Heart right ventricle (tissue), 16 donors: ENCODE data around the gene ARFGEF3. TPM values are rescaled to one million over a fixed set of nuclear protein-coding genes. Genes with fewer than 3 reads are reported as not detected.

Source experiments
- ATAC-seq, 8 donors: fragments of 200-7000 bp; cut with Tn5 transposase; one replicate each; pipeline ENCODE4 v1.9.1; 2020; ENCODE audit warnings: mild to moderate bottlenecking in 8 of 8, moderate library complexity in 8 of 8, moderate number of reproducible peaks in 1 of 8
- DNase-seq, 2 donors: peaks; one replicate each; pipeline ENCODE4 v3.0.0-alpha.2; 2020
- H3K27ac ChIP-seq, 10 donors: fragments of 200-600 bp; sonication (generic) in 2 of 10; one replicate each; pipeline versions ENCODE4 v1.5.0 to v1.8.0; 2020 to 2022; ENCODE audit warnings: mild to moderate bottlenecking in 3 of 10
- H3K27me3 ChIP-seq, 7 donors: fragments of 200-600 bp; one replicate each; pipeline ENCODE4 v1.8.0; 2021 to 2022; ENCODE audit warnings: mild to moderate bottlenecking in 2 of 7
- H3K36me3 ChIP-seq, 9 donors: fragments of 200-600 bp; sonication (generic) in 1 of 9; one replicate each; pipeline versions ENCODE4 v1.5.0 to v1.8.0; 2020 to 2022; ENCODE audit warnings: mild to moderate bottlenecking in 2 of 9
- H3K4me1 ChIP-seq, 9 donors: fragments of 200-600 bp; sonication (generic) in 1 of 9; one replicate each; pipeline versions ENCODE4 v1.5.0 to v1.8.0; 2020 to 2022; ENCODE audit warnings: mild to moderate bottlenecking in 4 of 9
- H3K4me3 ChIP-seq, 10 donors: fragments of 200-600 bp; sonication (generic) in 2 of 10; one replicate each; pipeline versions ENCODE4 v1.5.0 to v1.8.0; 2020 to 2022; ENCODE audit warnings: mild to moderate bottlenecking in 7 of 10, moderate library complexity in 2 of 10
- H3K9me3 ChIP-seq, 11 donors: fragments of 200-600 bp in 10 of 11; sonication (generic) in 2 of 11; one replicate each; pipeline versions ENCODE4 v1.5.0 to v1.8.0; 2013 to 2022; ENCODE audit warnings: mild to moderate bottlenecking in 2 of 11, control low read depth in 1 of 11, moderate library complexity in 1 of 11
- WGBS, 2 donors: extraction: QIAGEN DNeasy Blood & Tissue Kit; methylation state at CpG; one replicate each; pipeline ENCODE4 v1.1.7; 2013; ENCODE audit warnings: inconsistent platforms in 1 of 2; 5-methylcytosine and 5-hydroxymethylcytosine counted together
- intact Hi-C, 10 donors: fragments of 100-400 bp; cut with DNase I; formaldehyde crosslinking; loops; one replicate each; pipeline versions ENCODE4 v1.11.1 to v1.14.2; 2022
- polyA plus RNA-seq, 2 donors: library from polyadenylated mRNA; stranded (reverse); fragments of 200-250 nt; gene quantifications; one replicate each; pipeline ENCODE4 v1.2.3, GENCODE V29; 2013
- total RNA-seq, 10 donors: library from RNA; stranded (reverse); fragmentation: NEBNext Ultra II Directional in 3 of 10; extraction: Animal tissue kit (Norgen Biotek cat#: 25700) in 3 of 10; gene quantifications; one replicate each; pipeline versions ENCODE4 v1.2.1 to v1.2.4, GENCODE V29; 2021 to 2023
- TF ChIP-seq, protein P1 (sequence below), 9 donors: fragments of 200-600 bp; sonication (generic) in 2 of 9; IDR thresholded peaks; one replicate each; pipeline versions ENCODE4 v1.5.0 to v1.8.0; 2021 to 2022; ENCODE audit warnings: antibody characterized with exemption in 9 of 9, mild to moderate bottlenecking in 5 of 9, moderate library complexity in 1 of 9
- donor health status: Arrhythmogenic right ventricular cardiomyopathy.
- donor health status: ischemic (EF 13 %, LVEDD 7.1; RV severe dilation, severe dysfunction).
- donor health status: healthy with polysubstance abuse.
- donor health status: DM: no; HTN: yes; CAD: no.
- donor health status: DM: no; HTN: no; CAD: no.
- donor health status: ischemic (EF 25% LVEDD 6.9; RV normal size, moderate dysfunction).
- donor health status: ischemic (EF 25% LVEDD 5.7; RV mildly dilated, moderate dysfunction).
- donor health status: healthy.
- donor health status: DM: yes; HTN: yes; CAD: no.
- donor health status: Ischemic cardiomyopathy.
- donor health status: ischemic (EF 35%, LVEDD 5.7; RV mildly dilated, moderate dysfunction).
- donor health status: nonischemic (EF 11% LVEDD 7.7; RV severe dilation, severe dysfunction).
- donor health status: DM: yes; HTN: yes; CAD: no.
- donor health status: PGD.
- donor health status: ischemic (EF 29% LVEDD 5.4; RV normal size, mild dysfunction).
- donor health status: nonischemic (EF 23%, LVEDD 6.1; RV moderate dilation, normal function).

The ARFGEF3 gene
- total and polyA plus RNA-seq, 12 donors = 0.33 to 11.1 (median 3.3) TPM

DNA sequence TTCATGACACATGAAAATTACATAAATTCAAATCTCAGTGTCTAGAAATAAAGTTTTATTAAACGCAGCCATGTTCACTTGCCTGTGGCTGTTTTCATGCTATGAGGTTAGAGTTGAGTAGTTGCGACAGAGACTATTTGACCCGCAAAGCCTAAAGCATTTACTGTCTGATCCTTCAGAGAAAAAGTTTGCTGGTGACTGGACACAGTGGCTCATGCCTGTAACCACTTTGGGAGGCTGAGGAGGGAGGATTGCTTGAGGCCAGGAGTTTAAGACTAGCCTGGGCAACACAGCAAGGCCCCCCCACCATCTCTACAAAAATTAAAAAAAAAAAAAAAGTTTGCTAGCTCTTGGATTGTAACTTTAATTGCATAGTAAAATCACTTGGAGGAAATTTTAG lies 225.2 kb downstream of the ARFGEF3 start:
- intact Hi-C loops = no loop called here

DNA sequence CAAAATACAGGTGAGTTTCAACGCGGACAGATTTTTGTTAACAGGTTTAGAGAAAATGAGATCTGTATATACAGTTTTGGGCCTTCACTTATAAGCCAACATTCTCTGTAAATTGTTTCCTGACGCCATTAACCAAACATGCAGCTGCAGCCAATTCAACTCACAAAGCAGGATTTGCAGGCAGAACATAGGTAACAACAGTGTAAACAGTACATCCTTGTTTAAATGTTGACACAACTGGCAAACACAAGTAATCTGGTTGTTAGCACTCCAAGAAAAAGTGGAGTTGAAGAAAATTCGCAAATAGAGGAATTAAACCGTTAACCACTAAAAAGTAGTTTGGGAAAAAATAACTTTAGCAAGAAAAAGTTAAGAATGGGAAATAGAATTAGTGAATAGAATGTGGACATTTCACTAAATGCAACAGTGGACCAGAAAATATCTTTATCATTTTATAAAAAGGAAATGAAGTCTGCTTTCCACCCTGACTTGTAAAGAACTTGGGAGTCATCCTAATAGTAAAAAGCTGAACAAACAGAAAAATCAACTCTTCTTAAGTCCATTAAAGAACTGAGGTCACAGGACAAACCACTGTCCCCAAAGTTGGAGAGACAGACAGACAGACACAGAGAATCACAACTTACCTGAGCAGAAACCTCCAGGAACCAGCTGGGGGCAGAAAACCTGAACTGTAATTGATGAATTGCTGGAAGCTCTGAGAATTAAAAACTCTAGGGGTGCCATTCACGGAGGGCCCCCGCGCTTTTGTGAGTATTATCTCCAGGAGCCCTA lies 226.0 kb downstream of the ARFGEF3 start:
- Histone ChIP-seq H3K4me1 (no peaks in the 10 kb centered on the region), H3K36me3 (no peaks in the 10 kb centered on the region), H3K9me3 (no peaks in the 10 kb centered on the region), H3K27me3 (no peaks in the 10 kb centered on the region), H3K4me3 (no peak overlapping the region), H3K27ac (no peak overlapping the region)
- DNase-seq (no peak), ATAC-seq (no peak)
- TF ChIP-seq, protein P1, sequence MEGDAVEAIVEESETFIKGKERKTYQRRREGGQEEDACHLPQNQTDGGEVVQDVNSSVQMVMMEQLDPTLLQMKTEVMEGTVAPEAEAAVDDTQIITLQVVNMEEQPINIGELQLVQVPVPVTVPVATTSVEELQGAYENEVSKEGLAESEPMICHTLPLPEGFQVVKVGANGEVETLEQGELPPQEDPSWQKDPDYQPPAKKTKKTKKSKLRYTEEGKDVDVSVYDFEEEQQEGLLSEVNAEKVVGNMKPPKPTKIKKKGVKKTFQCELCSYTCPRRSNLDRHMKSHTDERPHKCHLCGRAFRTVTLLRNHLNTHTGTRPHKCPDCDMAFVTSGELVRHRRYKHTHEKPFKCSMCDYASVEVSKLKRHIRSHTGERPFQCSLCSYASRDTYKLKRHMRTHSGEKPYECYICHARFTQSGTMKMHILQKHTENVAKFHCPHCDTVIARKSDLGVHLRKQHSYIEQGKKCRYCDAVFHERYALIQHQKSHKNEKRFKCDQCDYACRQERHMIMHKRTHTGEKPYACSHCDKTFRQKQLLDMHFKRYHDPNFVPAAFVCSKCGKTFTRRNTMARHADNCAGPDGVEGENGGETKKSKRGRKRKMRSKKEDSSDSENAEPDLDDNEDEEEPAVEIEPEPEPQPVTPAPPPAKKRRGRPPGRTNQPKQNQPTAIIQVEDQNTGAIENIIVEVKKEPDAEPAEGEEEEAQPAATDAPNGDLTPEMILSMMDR (IDR thresholded peaks at IDR 0.05) = no peak
- 92 to 95% methylated on average over 8 of the region's 8 CpGs for WGBS, 2 donors
- intact Hi-C loops = no loop called here

More for the DNA sequence above, 225.2 kb downstream of the ARFGEF3 start:
- Histone ChIP-seq H3K9me3 (no peaks in the 10 kb centered on the region), H3K36me3 (no peaks in the 10 kb centered on the region), H3K4me1 (no peaks in the 10 kb centered on the region), H3K4me3 (no peak overlapping the region), H3K27ac (no peak overlapping the region), H3K27me3 (no peaks in the 10 kb centered on the region)
- TF ChIP-seq, protein P1 (IDR thresholded peaks at IDR 0.05) = no peak
- ATAC-seq (no peak), DNase-seq (no peak)
- 95 to 98% methylated on average over 3 of the region's 3 CpGs for WGBS, 2 donors

DNA sequence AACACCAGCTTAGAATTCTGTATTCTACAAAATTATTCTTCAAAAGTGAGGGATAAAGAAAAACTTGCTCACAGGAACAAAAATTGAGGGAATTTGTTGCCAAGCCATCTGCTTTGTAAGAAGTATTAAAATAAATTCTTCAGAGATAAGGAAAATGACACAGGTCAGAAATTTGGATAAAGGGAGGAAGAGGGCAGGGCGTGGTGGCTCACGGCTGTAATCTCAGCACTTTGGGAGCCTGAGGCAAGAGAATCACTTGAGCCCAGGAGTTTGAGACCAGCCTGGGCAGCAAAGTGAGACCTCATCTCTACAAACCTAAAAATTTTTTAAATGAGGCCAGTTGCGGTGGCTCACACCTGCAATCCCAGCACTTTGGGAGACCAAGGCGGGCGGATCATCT lies 227.8 kb downstream of the ARFGEF3 start:
- WGBS, 2 donors = 78 to 80% methylated on average over 5 of the region's 5 CpGs
- Histone ChIP-seq H3K4me3 (no peak overlapping the region), H3K36me3 (no peaks in the 10 kb centered on the region), H3K4me1 (peaks cover 0 to 15% (median 7%) of the 10 kb centered on the region in 9 donors), H3K27ac (no peak overlapping the region), H3K9me3 (no peaks in the 10 kb centered on the region), H3K27me3 (no peaks in the 10 kb centered on the region)
- intact Hi-C loops = no loop called here
- TF ChIP-seq, protein P1 (IDR thresholded peaks at IDR 0.05) = no peak
- DNase-seq (no peak), ATAC-seq (no peak)

Other genes with a start within 250 kb of the ARFGEF3 start
- gene PERP, start 54.5 kb upstream of the ARFGEF3 start, total RNA-seq = 10 to 100 TPM; 42.3 to 70.1 (median 56.7) TPM
- gene PERP, start 54.5 kb upstream of the ARFGEF3 start, polyA plus RNA-seq = 10 to 100 TPM; 29.3 to 30.4 TPM
- gene PBOV1, start 56.6 kb downstream of the ARFGEF3 start, total RNA-seq = not detected
- gene PBOV1, start 56.6 kb downstream of the ARFGEF3 start, polyA plus RNA-seq = not detected
- not detected for gene SMIM28, start 216.0 kb downstream of the ARFGEF3 start, total RNA-seq
- not detected for gene SMIM28, start 216.0 kb downstream of the ARFGEF3 start, polyA plus RNA-seq
- gene HEBP2, start 242.3 kb downstream of the ARFGEF3 start, total RNA-seq = 100 to 1,000 TPM in 5 of 10 donors, 10 to 100 TPM in 5; 88.4 to 108 (median 100) TPM
- 100 to 1,000 TPM in 1 of 2 donors, 10 to 100 TPM in 1; 44.1 to 123 TPM for gene HEBP2, start 242.3 kb downstream of the ARFGEF3 start, polyA plus RNA-seq